HG03039 (cell line): ENCODE results near the gene NAV2.

Experiments used
- ATAC-seq: cut with Tn5 transposase; IDR thresholded peaks from one replicate; pipeline ENCODE4 v1.9.1; 2021; ENCODE audit warnings: mild to moderate bottlenecking, moderate library complexity; ENCODE audit not compliant: unreplicated experiment

NAV2 gene

DNA sequence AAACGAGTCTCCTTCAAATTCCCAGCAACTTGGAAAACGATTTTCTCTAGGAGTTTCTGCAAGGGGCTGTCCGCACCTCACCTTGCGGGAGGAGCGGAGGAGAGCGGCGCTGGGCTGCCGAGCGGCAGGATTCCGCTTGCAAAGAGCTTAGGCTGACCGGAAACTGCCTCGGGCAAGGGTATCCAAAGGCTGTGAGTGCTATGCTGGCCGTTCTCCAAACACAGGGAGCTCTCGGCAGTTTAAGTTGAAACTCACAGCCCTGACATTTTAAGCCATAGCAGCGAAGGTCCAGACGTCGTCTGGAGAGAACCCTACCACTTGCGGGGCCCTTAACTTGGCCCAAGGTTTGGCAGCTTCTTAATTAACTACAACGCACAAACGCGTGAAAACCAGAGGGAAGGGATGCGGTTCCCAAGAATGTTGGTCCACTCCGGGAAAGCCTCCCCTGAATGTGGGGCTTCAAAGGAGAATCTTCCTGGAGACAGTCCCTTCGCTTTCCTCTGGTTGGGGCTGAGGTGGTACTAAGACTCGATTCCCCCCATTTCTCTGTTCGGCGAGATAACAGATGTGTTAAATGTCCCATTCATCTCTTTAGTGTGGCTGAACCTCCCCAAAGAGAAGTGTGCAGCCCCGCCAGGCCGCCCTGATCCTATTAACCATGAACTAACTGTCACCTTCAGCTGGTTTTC is 448.7 kb downstream of the NAV2 start:
- no peak for ATAC-seq

- ATAC-seq = no peak
These were observed 449.5 kb downstream of the NAV2 start for GRCh38 chr11:20161923-20162744.

DNA sequence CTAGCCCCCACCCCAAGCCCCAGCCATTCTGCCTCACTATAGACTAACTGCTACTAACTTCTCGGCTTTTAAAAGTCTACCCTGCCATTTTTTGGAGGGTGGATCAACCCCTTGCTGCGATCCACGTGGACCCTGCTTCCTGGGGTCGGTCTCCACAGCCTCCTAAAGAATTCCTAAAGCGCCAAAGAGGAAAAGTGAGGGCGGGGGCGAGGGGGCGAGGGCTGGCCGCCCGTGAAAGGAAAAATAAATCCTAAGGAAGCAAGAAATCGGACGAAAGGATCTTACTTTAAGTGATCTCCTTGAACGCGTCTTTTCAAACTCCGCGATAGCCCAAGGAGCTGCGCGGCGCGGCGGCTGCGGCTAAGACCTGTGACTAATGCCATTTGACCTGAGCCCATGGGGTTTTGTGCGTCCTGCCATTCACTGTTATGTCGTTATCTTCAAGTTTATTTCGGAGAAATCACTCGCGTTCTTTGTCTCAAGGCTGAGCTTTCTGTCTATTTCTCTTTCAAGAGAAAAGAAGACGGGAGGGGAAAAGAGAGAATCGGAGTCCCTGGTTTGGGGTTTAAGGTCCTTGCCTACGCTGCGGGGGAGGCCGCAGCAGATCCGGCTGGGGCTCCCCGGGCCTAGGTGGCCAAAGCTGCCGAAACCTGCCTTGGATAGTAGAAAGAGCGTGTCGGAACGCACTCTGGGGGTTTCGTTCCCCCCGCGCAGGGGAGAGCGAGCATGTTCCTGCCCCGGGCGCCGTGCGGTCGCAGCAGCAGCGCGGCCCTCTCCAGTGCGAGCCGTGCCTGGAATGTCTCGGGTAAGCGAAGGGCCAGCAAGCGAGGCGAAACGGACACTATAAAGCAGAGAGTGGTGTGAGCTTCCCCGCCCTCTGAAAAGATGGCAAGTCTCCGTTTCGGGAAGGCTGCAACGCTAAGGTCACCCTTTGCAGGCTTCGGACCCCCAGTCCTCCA is 450.5 kb downstream of the NAV2 start:
- no peak for ATAC-seq

DNA sequence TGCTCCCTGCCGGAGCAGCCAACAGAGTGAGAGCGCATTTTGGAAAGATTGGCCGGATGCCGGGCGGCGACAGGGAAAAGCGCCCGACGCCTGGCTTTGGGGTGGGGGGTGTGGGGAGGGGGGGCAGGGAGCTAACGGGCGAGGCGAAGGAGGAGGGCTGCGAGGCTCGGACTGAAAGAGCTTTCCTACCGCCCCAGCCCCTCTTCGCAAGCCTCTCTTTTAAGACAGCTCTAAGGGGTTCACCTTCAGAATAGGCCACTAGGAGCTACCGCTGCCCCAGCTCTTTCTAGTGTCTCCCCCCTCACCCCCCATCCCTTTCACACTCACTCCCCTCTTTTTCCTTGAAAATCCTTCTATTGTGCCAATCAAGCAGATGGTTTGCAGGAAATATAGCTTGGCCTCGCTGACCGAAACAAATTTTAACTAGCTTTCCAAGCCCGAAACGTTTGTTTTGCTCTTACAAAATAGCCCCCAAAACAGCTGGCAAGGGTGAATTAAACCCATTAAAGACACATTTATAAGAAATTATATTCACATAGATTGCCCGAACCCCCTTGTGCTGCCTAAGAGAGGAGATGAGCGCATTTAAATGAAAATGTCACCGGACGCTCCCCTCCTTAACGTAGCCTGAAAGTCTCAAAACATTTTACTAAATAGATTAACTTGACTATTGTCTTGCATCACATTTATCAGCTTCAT is 451.3 kb downstream of the NAV2 start:
- no peak for ATAC-seq
